ENCODE results near the gene NET1. TPM values are rescaled to one million over a fixed set of nuclear protein-coding genes. Genes with fewer than 3 reads are reported as not detected.

NET1 gene
- total RNA-seq, 4 donors from 2014 or later, result 272 to 430 (median 363) TPM

- no peaks in the 10 kb centered on the region for H3K9me3 ChIP-seq
- peak overlapping the region; percentile 8 to 59 (median 40) for H3K27ac ChIP-seq (replicated peaks in 1 of 4)
- peaks cover 0 to 4% (median 0%) of the 10 kb centered on the region in 4 donors for H3K36me3 ChIP-seq
- intact Hi-C loops (cut with DNase I), result no loop called here
- TF ChIP-seq POLR2A (IDR thresholded peaks at IDR 0.05; ENCODE audit: low read depth), result no peak
- TF ChIP-seq EP300 (IDR thresholded peaks at IDR 0.05), result no peak
- TF ChIP-seq CTCF (IDR thresholded peaks at IDR 0.05), result no peak
- no peak for TF ChIP-seq POLR2AphosphoS5 (IDR thresholded peaks at IDR 0.05)
- H3K4me3 ChIP-seq, result peak overlapping the region in 1 of 4 donors; percentile 15
- H3K4me1 ChIP-seq, result peaks cover 0 to 57% (median 35%) of the 10 kb centered on the region in 4 donors
- 41% methylated on average over 2 of the region's 2 CpGs for WGBS
- no peak for DNase-seq (ENCODE audit: extremely low spot score)
- H3K27me3 ChIP-seq, result no peaks in the 10 kb centered on the region
Measured at GRCh38 chr10:5428133-5428532, 15.8 kb downstream of the NET1 start.

GRCh38 chr10:5433182-5433581 is 20.8 kb downstream of the NET1 start:
- H3K36me3 ChIP-seq, result peaks cover 0 to 4% (median 0%) of the 10 kb centered on the region in 4 donors
- DNase-seq (ENCODE audit: extremely low spot score), result no peak
- peaks cover 0 to 17% (median 11%) of the 10 kb centered on the region in 4 donors for H3K4me1 ChIP-seq
- WGBS, result 88% methylated on average over 1 of the region's 1 CpG
- no peak overlapping the region for H3K27ac ChIP-seq (replicated peaks in 1 of 4)
- no peak for TF ChIP-seq EP300 (IDR thresholded peaks at IDR 0.05)
- TF ChIP-seq POLR2A (IDR thresholded peaks at IDR 0.05; ENCODE audit: low read depth), result no peak
- intact Hi-C loops (cut with DNase I), result no loop called here
- no peaks in the 10 kb centered on the region for H3K27me3 ChIP-seq
- H3K4me3 ChIP-seq, result no peak overlapping the region
- H3K9me3 ChIP-seq, result no peaks in the 10 kb centered on the region

- WGBS, result 63% methylated on average over 3 of the region's 3 CpGs
- H3K4me1 ChIP-seq, result peaks cover 0 to 17% (median 8%) of the 10 kb centered on the region in 4 donors
- intact Hi-C loops (cut with DNase I), result no loop called here
- no peaks in the 10 kb centered on the region for H3K27me3 ChIP-seq
- no peak for DNase-seq (ENCODE audit: extremely low spot score)
- H3K4me3 ChIP-seq, result no peak overlapping the region
- peak; percentile 55 to 69 (median 60) for TF ChIP-seq CTCF (IDR thresholded peaks at IDR 0.05)
- TF ChIP-seq EP300 (IDR thresholded peaks at IDR 0.05), result no peak
- H3K9me3 ChIP-seq, result no peaks in the 10 kb centered on the region
- peaks cover 0 to 4% (median 0%) of the 10 kb centered on the region in 4 donors for H3K36me3 ChIP-seq
- peak overlapping the region; percentile 11 to 55 (median 28) for H3K27ac ChIP-seq (replicated peaks in 1 of 4)
Measured at GRCh38 chr10:5434017-5434753, 21.8 kb downstream of the NET1 start.

GRCh38 chr10:5435328-5435727 is 23.0 kb downstream of the NET1 start:
- 87% methylated on average over 3 of the region's 3 CpGs for WGBS
- no peak overlapping the region for H3K27ac ChIP-seq (replicated peaks in 1 of 4)
- H3K9me3 ChIP-seq, result no peaks in the 10 kb centered on the region
- TF ChIP-seq POLR2A (IDR thresholded peaks at IDR 0.05; ENCODE audit: low read depth) (no peak), POLR2AphosphoS5 (IDR thresholded peaks at IDR 0.05) (no peak), EP300 (IDR thresholded peaks at IDR 0.05) (no peak), CTCF (IDR thresholded peaks at IDR 0.05) (no peak)
- H3K4me1 ChIP-seq, result peaks cover 0 to 17% (median 8%) of the 10 kb centered on the region in 4 donors
- no peak for DNase-seq (ENCODE audit: extremely low spot score)
- no peak overlapping the region for H3K4me3 ChIP-seq
- intact Hi-C loops (cut with DNase I), result no loop called here
- H3K36me3 ChIP-seq, result peaks cover 0 to 3% (median 0%) of the 10 kb centered on the region in 4 donors
- H3K27me3 ChIP-seq, result no peaks in the 10 kb centered on the region

GRCh38 chr10:5440206-5440605 is 27.8 kb downstream of the NET1 start:
- 94% methylated on average over 2 of the region's 2 CpGs for WGBS
- TF ChIP-seq POLR2AphosphoS5 (IDR thresholded peaks at IDR 0.05), result no peak
- TF ChIP-seq CTCF (IDR thresholded peaks at IDR 0.05), result no peak
- TF ChIP-seq EP300 (IDR thresholded peaks at IDR 0.05), result no peak
- TF ChIP-seq POLR2A (IDR thresholded peaks at IDR 0.05; ENCODE audit: low read depth), result no peak
- intact Hi-C loops (cut with DNase I), result no loop called here
- DNase-seq (ENCODE audit: extremely low spot score), result no peak
- no peaks in the 10 kb centered on the region for H3K27me3 ChIP-seq
- no peaks in the 10 kb centered on the region for H3K36me3 ChIP-seq
- peaks cover 0 to 23% (median 16%) of the 10 kb centered on the region in 4 donors for H3K4me1 ChIP-seq
- H3K4me3 ChIP-seq, result no peak overlapping the region
- H3K9me3 ChIP-seq, result no peaks in the 10 kb centered on the region
- H3K27ac ChIP-seq (replicated peaks in 1 of 4), result no peak overlapping the region

All from esophagus muscularis mucosa (tissue), 4 donors.